Uterus (tissue), 2 donors: Measurements from ENCODE around the gene INIP.

Source experiments
- CTCF ChIP-seq, 4 experiments: fragments of 200-600 bp in 2 of 4; fragments of 450-650 bp in 2 of 4; sonication (generic) in 2 of 4; IDR thresholded peaks; one replicate each; pipeline ENCODE4 v1.5.1; 2016 to 2019; ENCODE audit warnings: antibody characterized with exemption in 4 of 4, mild to moderate bottlenecking in 2 of 4, moderate library complexity in 1 of 4
- POLR2A ChIP-seq, 2 donors: fragments of 450-650 bp; IDR thresholded peaks; one replicate each; pipeline ENCODE4 v1.6.1; 2016; ENCODE audit warnings: antibody characterized with exemption in 2 of 2, mild to moderate bottlenecking in 1 of 2, moderate library complexity in 1 of 2

DNA sequence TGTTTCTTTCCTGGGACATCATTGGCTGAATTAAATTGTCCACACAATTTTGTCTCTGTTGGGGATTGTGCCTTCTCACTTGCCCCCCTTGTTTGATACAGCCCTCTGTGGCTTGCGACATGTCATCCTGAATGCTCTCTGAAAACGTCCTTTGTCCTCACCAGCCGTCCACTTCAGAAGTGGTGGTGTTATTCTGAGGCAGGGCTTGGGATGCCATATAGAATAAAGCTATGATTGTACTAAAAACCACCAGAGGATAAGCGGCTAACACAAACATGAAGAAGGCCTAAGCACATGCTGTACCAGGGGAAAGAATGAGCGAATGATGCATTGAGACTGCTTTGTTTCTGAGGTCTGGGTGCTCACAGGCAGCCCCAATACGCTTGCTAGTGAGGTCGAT lies 29.2 kb upstream of the INIP start:
- no peak for TF ChIP-seq CTCF (IDR thresholded peaks at IDR 0.05)
- no peak for TF ChIP-seq POLR2A (IDR thresholded peaks at IDR 0.05)
